SKM-1 treated with dmso at 0.1 percent for 144 hours (cell line): ENCODE measurements around the gene FAM118A.
"Not testable (repeated sequence)": the region's sequence is repeated elsewhere in the genome, so short reads cannot be mapped to it uniquely, and the experiment has no call there.

Experiments
- DNase-seq: peaks from one replicate; lab custom pipeline; 2025; ENCODE audit not compliant: unreplicated experiment; lab: John Stamatoyannopoulos, UW

The FAM118A gene

DNA sequence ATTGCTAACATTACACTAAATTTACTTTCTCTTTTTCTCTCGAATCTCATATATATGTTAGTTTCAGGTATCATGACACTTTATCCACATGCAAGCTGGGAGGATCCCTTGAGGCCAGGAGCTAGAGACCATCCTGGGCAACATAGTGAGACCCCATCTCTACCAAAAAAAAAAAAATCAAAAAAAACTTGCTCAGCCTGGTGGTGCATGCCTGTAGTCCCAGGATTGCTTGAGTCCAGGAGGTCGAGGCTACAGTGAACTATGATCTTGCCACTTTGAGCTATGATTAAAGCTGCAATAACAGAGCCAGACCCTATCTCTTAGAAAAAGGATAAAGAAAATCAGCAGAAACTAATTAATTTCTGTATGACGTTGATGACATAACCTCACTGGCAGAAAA lies 28.7 kb upstream of the FAM118A start:
- DNase-seq = no peak

DNA sequence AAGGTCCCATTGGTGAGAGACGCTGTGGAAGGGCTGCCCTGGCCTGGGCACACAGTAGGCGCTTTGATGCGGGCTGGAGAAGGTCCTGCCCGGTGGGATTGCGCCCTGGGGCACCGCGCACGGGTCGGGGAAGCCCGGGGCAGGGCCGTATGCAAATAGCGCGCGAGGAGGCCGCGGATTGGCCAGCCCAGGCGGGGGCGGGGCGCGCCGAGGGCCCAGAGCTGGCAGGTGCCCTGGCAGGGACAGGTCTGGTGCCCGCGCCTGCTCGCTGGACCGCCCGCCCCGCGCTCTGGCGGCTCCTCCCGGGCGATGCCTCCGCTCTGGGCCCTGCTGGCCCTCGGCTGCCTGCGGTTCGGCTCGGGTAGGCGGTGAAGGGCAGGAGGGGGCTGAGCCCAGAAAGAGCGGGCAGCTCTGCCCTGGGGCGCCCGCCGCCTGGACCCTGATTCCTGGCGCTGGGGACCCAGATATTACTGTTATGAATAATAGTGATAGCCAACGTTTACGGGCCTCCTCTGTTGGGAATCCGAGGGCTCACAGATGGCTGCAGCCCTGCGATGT lies 24.9 kb upstream of the FAM118A start, which contains the start of gene UPK3A:
Gene UPK3A, plus strand, starts transcription at position 245 of the 558 bp plus-strand sequence. Its CDS starts 65 bp downstream, at position 310.
- DNase-seq = no peak

DNA sequence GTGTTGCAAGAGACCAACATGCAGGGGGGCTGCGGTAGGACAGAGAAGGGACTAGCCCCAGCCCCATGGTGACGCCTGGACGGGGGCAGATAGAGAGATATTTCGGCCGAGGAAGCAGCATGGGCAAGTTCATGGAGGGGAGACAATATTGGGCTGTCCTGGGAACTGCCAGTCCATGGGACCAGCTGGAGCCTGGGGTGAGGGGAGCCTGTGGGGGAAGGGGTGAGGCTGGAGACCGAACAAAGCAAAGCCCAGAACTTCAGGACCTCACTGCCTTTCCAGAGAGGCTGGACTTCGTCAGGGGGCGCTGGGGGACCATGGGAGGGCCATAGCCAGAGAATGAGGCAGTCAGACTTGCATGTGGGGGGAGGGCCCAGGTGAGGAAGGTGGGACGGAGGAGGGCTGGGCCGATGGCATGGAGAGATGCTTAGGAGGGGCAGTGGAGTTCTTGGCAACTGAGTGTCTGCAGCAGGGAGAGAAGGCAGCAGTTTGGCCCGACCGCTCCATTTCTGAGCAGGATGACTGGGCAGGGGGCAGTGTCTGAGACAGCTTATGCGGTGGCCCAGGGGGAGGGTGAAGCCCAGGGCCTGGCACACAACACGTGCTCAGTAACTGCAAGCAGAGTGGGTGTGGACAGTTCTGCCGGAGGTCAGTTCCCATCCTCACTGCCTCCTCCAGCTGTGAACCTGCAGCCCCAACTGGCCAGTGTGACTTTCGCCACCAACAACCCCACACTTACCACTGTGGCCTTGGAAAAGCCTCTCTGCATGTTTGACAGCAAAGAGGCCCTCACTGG lies 24.3 kb upstream of the FAM118A start:
- no peak for DNase-seq

DNA sequence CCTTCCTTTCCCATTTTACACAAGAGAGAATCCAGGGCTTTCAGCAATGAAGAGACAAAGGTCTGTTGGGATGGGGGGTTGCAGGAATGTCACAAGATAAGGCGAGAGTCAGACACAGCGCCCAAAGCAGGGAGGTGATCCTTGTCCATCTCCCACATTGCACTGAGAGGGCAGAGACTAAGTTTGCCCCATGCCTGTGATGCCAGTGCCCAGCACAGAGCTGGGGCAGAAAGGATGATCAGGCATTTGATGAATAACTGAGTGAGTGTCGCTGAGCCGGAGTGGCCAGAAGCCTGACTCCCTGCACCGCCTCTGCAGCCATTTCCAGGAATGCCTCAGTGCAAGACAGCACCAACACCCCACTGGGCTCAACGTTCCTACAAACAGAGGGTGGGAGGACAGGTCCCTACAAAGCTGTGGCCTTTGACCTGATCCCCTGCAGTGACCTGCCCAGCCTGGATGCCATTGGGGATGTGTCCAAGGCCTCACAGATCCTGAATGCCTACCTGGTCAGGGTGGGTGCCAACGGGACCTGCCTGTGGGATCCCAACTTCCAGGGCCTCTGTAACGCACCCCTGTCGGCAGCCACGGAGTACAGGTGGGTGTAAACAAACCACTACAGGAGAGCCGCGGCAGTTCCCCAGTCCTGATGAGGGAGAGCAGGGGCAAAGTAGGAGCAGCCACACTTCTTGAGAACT lies 22.7 kb upstream of the FAM118A start:
- no peak for DNase-seq

DNA sequence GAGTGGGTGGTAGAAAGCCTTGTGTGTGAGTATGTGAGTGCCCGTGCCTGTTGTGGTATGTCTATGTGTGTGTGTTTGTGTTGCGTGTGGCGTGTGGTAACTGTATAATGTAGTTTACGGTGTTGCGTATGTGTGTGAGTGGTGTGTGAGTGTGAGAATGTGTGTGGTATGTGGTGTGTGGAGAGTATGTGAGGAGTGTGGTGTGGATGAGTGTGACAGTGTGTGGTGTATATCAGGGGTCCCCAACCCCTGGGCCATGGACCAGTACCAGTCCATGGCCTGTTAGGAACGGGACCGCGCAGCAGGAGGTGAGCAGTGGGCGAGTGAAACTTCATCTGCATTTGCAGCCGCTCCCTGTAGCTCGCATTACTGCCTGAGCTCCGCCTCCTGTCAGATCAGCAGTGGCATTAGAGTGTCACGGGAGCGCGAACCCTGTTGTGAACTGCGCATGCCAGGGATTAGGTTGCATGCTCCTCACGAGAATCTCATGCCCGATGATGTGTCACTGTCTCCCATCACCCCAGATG lies 19.3 kb upstream of the FAM118A start:
- no peak for DNase-seq

DNA sequence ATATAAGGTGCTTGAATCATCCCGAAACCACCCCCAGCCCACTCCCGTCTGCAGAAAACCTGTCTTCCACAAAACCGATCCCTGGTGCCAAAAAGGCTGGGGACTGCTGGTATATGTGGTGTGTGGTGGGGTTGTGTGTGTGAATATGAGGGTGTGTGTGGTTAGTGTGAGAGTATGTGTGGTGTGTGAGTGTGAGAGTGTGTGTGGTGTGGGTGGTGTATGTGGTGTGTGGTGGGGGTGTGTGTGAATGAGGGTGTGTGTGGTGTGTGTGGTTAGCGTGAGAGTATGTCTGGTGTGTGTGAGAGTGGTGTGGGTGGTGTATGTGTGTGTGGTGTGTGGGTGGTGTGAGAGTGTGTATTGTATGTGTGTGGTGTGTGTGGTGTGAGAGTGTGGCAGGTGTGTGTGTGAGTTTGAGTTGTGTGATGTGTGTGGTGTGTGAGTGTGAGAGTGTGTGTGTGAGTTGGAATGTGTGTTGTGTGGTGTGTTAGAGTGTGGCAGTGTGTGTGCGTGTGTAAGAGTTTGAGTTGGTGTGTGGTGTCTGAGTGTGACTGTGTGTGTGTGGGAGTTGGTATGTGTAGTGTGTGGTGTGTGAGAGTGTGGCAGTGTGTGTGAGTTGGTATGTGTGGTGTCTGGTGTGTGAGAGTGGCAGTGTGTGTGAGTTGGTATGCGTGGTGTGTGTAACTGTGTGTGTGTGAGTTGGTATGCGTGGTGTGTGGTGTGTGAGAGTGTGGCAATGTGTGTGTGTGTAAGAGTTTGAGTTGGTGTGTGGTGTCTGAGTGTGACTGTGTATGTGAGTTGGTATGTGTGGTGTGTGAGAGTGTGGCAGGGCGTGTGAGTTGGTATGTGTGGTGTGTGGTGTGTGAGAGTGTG lies 18.4 kb upstream of the FAM118A start:
- DNase-seq = no peak

DNA sequence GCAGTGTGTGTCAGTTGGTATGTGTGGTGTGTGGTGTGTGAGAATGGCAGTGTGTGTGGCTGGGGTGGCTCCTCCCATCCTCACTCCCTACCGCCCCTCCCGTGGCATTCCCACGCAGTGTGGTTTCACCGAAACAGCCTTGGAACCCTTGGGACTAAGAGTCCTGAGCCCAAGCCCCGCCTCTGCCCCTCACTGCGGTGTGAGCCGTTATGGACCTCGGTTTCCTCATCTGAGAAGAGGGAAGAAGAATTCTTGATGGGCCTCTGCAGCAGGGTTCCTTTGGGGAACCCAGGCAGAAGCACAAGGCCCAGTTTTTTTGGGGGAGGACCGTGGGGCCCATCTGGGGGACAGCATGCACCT lies 17.8 kb upstream of the FAM118A start:
- DNase-seq = peak; percentile 19

DNA sequence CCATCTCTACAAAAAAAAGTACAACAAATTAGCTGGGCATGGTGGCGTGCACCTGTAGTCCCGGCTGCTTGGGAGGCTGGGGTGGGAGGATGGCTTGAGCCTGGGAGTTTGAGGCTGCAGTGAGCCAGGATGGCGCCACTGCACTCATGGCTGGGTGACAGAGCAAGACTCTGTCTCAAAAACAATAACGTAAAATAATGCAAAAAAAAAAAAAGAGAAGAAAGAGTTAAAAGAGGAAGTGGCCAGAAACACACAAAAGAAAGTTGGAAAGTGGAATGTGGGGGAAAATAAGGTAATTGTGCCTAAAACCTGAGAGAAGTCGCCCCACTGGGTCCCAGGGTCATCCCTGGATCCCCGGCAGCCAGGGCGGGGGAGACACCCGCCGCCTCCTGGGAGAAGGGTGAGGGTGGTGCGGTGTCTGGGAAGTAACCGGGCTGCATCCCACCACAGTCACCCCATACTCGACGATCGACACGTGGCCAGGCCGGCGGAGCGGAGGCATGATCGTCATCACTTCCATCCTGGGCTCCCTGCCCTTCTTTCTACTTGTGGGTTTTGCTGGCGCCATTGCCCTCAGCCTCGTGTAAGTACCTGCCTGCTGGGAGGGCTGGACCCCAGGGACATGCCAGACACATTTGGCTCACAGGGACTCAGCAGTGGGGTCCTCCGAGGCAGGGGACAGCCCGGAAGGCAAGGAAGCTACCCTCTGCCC lies 16.8 kb upstream of the FAM118A start:
- DNase-seq = peak; percentile 21

DNA sequence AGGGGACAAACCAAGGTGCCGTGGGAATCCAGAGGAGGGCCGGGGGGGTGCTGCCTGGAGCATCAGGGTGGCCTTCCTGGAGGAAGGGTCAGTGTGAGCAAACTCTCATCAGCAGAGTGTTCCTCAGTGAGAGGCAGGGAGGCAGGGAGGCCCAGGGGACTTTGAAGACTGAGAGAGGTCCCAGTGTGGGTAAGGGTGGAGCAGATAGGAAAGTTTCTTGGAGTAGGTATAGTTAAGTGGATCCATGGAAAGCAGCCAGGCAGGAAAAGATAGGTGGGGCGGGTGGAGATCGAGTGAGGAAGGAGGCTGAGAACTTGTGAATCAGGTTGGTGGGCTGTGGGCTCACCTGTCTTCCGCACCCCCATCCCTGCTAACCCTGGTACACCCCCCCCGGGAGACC lies 15.7 kb upstream of the FAM118A start:
- DNase-seq = no peak

DNA sequence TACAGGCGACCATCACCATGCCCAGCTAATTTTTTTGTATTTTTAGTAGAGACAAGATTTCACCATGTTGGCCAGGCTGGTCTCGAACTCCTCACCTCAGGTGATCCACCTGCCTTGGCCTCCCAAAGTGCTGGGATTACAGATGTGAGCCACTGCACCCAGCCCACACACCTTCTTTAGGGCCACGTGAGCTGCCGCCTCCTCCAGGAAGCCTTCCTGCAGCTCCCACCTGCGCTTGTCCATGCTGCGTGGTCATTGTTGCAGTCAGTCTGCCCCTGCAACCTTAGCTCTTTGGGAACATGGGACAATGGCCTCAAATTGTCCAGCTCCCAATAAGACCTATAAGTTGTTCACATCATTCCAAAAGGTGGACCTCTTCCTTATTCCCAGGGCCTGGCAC lies 14.7 kb upstream of the FAM118A start:
- DNase-seq = not testable (repeated sequence)

DNA sequence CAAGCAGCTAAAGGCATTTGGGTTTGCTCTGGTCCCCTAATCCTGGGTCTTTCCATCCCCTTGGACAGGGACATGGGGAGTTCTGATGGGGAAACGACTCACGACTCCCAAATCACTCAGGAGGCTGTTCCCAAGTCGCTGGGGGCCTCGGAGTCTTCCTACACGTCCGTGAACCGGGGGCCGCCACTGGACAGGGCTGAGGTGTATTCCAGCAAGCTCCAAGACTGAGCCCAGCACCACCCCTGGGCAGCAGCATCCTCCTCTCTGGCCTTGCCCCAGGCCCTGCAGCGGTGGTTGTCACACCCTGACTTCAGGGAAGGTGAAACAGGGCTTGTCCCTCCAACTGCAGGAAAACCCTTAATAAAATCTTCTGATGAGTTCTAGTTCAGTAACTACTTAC lies 14.2 kb upstream of the FAM118A start:
- DNase-seq = no peak

DNA sequence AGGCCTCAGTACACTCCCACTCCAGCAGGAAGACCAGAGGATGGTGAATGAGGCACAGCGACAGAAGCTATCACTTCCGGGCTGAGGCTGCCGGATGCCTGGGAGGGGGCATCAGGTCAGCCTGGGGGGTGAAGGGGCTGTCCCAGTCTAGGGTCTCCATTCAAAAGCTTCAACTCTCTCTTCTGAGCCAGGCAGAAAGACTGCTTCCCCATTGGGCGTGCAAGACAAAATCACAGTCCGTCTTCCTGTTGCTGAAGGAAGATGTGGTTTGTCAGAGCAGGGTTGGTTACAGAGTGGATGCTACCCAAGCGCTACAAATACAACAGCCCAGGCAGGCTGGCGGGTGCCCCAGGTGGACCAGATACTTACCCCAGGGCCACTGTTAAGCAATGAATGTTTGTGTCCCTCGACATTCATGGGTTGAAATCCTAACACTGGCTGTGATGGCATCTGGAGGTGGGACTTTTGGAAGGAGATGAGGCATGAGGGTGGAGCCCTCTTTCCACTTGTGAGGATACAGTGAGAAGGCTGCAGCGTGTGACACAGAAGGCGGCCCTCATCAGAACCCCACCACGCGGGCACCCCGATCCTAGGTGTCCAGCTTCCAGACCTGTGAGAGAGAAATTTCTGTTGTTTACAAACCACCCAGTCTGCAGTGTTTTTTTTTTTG lies 13.0 kb upstream of the FAM118A start:
- DNase-seq = peak; percentile 33

DNA sequence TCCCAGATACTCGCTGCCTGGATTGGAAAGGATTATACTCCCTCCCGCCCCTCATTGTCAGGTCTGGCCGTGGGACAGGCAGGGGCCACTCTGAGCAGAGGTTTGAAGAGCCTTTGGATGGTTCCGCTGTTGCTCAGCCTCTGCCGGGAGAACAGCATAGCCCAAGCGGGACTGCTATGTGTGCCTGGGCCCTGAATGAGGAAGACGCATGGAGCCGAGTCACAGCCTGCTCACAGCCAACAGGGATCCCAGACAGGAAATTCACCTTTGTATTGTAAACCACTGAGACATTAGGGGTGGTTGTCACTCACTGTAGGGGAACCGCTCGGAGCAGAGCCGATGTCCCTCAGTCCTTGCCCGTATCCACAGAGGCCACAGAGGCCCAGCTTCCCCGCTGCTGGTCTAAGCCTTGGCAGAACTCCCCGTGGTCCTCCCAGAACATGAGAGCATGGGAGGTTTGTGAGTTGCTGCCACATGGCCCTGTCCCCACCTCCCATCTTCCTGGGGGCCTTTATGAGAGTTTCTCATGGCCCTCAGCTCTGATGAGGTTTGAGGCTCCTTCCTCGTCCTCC lies 10.7 kb upstream of the FAM118A start:
- DNase-seq = no peak

DNA sequence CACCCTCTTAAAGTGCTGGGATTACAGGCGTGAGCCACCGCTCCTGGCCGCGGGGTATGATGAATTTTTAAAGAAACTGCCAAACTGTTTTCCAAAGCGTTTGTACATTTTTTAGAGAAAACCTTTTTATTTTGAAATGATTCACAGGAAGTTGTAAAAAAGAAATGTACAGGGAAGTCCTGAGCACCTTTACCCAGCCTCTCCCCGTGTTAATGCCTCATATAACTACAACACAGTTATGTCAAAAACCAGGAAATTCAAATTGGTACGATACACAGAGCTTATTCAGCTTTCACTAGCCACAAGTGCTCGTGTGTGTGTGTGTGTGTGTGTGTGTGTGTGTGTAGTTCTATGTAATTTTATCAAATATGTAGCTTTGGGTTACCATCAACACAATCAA lies 7.0 kb upstream of the FAM118A start:
- no peak for DNase-seq

DNA sequence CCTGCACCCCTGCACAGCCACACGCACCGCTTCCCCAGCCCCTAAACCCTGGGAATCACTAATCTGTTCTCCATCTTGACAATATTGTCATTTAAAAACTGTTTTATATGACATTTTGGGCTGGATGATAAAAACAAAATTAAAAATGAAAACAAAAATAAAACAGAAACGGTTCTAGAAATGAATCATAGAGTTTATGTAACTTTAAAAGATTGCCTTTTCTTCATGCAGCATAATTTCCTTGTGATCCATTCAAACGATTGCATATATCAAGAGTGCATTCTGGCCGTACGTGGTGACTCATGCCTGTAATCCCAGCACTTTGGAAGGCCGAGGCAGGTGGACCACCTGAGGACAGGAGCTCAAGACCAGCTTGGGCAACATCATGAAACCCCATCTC lies 6.6 kb upstream of the FAM118A start:
- no peak for DNase-seq

DNA sequence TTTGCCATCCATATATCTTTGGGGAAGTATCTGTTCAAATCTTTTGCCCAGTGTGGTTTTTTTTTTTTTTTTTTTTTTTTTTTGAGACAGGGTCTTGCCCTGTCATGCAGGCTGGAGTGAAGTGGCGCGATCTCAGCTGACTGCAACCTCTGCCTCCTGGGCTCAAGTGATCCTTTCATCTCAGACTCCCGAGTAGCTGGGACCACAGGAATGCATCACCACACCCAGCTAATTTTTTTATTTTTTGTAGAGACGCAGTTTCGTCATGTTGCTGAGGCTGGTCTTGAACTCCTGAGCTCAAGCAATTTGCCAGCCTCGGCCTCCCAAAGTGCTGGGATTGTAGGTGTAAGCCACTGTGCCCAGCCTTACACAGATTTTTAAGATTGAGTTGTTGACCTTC lies 4.8 kb upstream of the FAM118A start:
- no peak for DNase-seq

DNA sequence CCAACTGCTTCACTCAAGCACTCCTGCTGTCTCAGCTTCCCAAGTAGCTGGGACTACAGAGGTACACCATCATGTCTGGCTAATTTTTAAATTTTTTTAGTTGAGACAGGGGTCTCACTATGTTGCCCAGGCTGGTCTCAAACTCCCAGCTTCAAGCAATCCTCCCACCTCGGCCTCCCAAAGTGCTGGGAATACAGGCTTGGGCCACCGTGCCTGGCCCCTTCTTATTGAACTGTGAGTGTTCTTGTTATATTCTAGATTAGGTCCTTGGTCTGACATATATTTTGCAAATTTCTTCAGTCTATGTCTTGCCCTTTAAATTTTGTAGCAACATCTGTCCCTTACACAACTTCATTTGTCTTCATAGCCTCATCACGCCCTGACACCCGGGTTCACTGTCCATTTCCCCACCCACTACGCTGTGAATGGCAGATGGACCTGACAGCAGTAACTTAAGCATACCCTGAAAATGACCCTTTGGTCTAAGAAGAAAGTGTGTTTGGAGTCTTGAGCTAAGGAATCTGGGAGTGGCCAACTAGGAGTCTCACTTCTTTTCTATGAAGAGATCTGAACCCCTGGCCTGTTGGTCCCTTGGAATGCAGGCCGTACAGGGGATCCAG lies 4.2 kb upstream of the FAM118A start:
- DNase-seq = no peak

DNA sequence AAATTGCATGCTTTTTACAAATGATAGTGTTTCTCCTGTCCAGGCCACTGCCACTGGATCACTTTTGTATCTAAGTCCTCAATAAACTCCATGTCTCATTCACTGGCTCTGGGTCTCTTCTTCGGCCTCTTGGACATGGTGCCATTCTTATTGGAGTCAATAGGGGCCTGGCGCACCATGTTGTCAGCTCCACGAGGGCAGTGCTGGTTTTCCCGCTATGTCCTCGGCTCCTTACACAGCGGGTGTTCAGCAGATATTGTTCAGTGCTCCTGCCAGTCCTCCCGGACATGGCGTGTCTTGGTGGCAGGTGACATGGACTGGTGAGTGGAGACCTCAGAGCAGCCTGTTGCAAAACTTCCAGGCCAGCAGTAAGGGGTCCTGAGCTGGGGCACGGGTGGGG lies 3.6 kb upstream of the FAM118A start:
- no peak for DNase-seq

DNA sequence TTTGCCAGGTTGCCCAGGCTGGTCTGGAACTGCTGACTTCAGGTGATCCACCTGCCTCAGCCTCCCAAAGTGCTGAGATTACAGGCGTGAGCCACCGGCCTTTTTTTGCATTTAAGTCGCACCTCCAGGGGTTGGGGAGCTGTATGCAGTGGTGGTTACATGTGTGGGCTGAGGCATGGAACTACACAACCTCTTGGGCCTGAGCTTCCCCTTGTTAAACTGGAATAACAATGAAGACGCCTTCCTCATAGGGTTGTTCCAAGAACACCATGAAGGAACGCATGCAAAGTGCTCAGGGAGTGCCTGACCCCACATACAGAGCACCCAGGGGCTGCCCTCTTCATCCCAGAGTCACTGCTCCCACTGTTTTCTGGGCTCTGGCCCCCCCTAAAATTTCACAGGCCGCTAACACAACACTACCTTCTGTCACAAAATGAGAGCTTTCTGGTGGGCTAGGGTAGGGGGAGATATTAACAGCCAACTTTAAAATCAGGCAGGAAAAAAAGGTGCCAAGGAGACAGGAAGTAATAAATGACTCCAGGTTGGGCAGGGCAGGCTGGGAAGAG lies 1.3 kb upstream of the FAM118A start:
- DNase-seq = no peak
